Upper lobe of left lung (tissue), 4 donors: ENCODE results near the gene NRP1.

Source experiments
- CTCF ChIP-seq, 6 experiments: fragments of 450-650 bp in 4 of 6; fragments of 200-600 bp in 2 of 6; sonication (generic) in 2 of 6; IDR thresholded peaks; one replicate each; pipeline ENCODE4 v1.5.1; 2016 to 2019; ENCODE audit warnings: antibody characterized with exemption in 6 of 6
- EP300 ChIP-seq, 4 donors: sonication (generic); formaldehyde crosslinking; IDR thresholded peaks; one replicate each; pipeline ENCODE4 v1.5.1; 2017; ENCODE audit warnings: antibody characterized with exemption in 4 of 4, control low read depth in 2 of 4
- POLR2A ChIP-seq, 4 donors: fragments of 450-650 bp; IDR thresholded peaks; one replicate each; pipeline ENCODE4 v1.5.1; 2016 to 2017; ENCODE audit warnings: antibody characterized with exemption in 4 of 4, mild to moderate bottlenecking in 2 of 4
- POLR2AphosphoS5 ChIP-seq, 2 donors: sonication (generic); formaldehyde crosslinking; IDR thresholded peaks; one replicate each; pipeline ENCODE4 v1.5.1; 2017; ENCODE audit warnings: antibody characterized with exemption in 2 of 2

GRCh38 chr10:33245343-33245742 lies 89.1 kb downstream of the NRP1 start:
- TF ChIP-seq CTCF (IDR thresholded peaks at IDR 0.05) (no peak), EP300 (IDR thresholded peaks at IDR 0.05) (no peak), POLR2A (IDR thresholded peaks at IDR 0.05) (no peak), POLR2AphosphoS5 (IDR thresholded peaks at IDR 0.05) (no peak)
